HTERT RPE-1 (cell line): ENCODE data around the gene TEX19.
"Not testable (repeated sequence)": the region's sequence is repeated elsewhere in the genome, so short reads cannot be mapped to it uniquely, and the experiment has no call there.

Source experiments
- in situ Hi-C: fragments of 300-500 bp; cut with MboI; formaldehyde crosslinking; loops from 4 replicates; pipeline ENCODE4 v1.14.3; 2020; ENCODE audit warnings: low sequenced_read_pairs

TEX19 gene

DNA sequence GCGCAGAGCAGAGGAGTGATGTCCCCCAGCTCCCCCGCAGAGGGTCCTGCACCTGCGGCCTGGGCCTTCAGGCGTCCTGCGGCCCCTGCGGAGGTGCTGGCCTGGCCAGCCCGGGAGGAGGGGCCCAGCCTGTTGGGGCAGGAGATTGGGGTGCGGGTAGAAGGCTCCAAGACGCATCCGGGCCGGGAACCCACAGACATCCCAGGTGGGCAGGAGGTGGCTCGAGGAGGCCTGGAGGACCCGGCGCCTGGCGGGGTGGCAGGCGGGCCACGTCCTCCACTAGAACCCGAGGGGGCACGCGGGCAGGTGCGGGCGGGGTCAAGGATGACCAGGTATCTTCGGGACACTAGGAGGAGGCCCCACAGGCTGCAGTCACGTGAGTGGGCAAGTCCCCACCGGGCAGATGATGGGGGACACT lies 24.8 kb upstream of the TEX19 start:
- in situ Hi-C loops: no loop called here

DNA sequence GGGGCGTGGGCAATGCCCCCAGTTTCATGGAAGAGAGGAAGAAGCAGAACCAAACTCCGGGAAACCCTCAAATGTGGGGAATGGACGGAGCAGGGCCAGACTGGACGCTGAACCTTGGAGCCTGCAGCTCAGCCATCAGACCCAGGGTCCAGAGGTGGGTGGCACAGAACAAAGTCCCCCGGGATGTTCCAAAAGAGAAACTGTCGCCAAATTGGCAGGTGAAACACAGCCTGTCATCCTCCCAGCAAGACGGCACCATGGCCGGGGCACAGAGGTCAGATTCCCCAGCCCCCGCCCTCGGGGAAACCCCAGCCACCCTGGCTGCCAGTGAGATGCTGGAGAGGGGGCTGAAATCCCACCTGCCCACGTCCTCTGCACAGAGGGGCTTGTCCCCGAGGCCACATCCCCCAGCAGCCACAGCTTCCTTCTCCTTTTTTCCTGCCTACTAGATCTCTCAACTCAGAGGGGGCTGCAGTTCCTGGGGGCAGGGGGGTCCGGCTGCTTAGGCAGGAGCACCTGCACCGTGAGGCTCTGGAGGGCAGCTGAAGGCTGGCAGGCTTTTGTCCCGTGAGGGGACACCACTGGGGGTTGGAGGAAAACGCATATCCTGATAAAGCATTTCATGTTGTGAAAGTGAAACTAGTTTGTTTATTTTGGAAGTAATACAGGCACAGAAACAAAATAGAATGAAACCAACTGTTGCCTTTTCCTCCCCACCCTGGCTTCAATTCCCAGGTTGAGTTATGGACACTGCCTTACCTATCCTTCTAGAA lies 24.2 kb upstream of the TEX19 start:
- in situ Hi-C loops: no loop called here

DNA sequence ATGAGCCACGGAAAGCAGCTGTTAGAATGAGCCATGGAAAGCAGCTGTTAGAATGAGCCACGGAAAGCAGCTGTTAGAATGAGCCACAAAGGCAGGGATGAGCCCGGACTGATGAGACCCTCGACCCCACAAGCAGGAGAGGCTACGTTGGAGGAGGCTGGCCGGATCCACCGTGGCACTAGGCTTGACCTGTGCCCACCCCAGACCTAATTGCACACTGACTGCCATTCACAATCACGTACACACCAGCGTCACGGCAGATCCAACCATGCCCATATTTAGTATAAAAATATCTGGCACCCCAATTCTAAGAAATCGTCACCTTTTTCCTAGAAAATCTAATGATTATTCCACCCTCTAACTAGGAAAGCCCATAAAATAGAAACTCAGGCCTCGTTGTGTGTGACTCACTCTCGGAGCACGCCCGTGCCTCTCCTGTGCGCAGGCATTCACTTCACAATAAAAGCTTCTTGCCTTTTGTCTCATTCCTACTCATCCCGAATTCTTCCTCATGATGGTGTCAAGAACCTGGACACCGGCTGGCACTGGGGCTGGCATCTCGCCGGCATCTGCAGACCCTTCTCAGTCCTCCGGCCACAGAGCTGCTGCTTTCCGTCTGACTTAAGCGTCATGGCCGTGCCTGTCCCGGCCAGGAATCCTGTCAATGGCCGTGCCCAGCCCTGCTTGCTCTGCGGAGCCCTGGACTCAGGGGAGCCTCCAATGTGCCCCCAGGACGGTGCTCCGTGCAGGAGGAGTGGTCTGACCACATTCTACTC lies 20.0 kb upstream of the TEX19 start:
- in situ Hi-C loops: no loop called here

DNA sequence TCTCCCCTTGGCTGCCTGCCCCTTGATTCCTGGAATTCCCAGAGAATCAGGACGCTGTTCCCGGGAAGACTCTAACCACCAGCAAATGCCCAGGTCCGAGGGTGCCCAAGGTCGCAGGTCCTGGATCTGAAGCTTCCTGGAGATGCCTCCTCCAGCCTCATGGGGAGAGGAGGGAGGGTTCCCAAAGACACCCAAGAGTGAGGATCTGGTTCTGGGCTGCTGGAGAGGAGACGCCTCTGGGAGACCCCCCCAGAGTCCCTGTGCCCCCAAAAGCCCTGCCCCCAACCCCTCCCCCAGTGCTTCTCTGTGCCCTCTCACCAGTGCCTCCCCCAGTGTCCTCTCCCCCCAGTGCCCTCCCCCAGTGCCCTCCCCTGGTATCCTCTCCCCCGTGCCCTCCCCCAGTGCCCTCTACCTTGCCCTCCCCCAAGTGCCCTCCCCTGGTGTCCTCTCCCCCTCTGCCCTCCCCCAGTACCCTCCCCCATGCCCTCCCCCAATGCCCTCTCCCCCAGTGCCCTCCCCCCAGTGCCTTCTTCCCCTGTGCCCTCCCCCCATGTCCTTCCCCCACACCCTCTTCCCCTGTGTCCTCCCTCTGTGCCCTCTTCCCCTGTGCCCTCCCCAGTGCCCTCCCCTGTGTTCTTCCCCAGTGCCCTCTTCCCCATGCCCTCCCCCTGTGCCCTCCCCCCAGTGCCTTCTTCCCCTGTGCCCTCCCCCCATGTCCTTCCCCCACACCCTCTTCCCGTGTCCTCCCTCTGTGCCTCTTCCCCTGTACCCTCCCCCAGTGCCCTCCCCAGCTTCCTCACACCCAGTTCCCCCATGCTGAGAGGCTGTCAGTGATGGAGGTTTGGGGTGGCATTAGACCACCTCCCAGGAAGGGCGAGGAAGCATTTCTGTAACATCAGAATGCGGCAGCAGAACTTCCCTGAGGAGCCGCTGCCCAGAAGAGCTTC lies 19.1 kb upstream of the TEX19 start:
- in situ Hi-C loops: no loop called here

DNA sequence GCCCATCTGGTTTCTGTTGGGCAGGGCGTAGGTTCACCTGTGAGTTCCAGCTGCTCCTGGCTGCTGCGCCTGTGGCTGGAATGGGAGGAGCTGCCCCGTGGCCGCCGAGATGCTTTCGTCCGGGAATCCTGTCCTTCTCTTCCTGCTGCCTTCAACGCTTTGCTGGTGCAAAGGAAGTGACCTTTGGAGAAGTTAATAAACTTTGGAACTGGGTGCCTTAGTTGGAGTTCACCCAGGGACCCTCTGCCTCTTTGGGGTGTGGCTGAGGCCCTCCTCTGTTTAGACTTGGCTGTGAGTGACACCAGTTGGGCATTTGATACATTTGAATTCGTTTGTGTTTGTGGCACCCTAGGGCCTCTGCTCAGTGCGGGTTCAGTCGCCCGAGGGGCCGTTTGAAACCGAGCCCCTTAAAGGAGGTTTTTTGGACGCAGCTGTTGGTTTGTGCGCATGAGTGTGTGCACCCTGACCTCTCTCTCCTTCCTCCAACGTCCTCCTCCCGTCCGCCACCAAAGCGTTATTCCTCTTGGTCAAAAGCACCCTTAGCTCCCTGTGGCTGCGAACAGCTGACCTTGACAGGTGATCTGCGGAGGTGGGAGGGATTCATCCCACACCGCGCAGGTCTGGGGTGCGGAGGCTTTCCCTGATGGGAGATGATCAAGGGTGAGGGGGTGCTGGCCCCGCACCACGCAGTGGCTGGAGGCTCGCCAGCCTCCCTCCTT lies 16.5 kb upstream of the TEX19 start:
- in situ Hi-C loops: no loop called here

DNA sequence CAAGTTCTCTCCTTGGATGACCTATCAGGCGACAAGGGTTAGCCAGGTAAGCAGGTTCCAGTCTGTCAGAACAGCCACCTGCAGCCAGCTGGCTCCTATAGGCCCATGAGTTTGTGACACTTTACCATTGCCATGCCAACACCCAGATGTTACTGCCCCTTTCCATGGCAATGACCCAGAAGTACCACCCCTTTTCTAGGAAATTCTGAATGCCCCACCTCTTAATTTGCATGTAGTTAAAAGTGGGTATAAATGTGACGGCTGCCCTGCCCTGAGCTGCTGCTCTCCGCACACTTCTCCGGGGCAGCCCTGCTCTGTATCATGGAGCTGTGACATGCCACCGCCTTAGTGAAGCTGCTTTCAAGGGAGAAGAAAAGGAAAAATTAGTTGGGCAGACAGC lies 15.5 kb upstream of the TEX19 start:
- in situ Hi-C loops: no loop called here

DNA sequence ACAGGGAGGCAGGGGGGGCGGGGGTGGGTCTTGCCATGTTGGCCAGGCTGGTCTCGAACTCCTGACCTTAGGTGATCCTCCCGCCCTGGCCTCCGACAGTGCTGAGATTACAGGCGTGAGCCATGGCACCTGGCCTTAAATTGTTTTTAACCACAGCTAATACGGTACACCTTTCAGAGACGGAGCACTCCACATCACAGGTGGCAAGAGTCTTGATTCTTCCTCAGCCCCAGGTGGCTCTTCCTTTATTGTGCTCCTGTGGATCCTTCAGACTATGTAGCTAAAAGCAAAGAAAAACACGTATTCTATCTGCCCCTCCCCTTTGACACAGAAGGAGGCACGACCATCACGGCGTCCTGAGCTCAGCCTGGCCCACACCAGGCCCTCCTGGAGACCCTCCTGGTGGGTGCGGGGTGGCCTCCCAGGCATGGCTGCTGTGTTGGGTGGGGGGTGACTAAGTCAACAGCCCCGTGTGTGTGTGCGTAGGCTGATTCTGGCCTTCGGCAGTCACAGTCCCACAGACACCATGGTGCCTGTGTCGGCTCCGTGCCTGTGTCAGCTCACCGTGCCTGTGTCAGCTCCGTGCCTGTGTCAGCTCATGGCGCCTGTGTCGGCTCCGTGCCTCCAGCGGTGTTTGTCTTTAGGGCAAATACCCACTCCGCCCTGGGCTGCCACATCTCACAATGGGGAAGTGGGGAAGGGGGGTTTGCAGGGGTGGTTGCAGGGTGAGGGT lies 14.7 kb upstream of the TEX19 start:
- in situ Hi-C loops: no loop called here

DNA sequence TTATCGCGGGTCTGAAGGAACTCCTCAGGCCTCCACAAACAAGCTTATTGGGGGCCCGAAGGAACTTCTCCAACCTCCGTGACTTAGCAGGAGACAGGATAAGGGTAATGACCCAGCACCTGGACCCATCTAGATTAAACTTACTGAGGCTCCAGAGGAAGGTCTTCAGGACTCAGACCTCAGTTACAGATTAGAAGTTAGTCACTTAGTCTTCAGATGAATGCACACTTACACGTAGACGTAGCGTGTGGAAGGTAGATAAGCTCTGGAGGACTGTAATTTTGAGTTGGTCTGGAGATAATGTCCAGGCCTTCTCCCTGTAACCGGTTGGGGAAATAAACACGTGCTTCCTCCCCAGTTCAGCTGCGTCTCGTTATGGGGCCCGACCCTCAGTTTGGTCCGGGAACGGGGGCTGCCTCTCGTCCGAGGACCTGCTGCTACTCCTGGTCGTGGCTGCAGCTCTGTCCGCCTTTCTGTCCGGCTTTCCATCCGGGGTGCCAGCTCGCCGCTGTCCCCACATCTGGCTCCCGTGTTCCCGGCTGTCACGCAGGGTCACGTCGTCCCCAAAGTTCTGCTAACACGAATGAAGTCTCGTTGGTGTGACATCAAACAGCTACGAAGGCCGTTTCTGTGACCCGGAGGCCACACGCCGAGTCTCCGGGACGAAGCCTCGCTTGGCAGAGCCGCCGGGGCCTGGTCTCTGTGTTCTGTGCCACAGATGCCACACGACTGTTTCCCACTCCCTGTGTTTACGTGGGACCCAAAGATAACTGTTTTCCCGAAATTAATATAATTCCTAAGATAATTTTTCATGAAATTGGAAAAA lies 13.7 kb upstream of the TEX19 start:
- in situ Hi-C loops: no loop called here

DNA sequence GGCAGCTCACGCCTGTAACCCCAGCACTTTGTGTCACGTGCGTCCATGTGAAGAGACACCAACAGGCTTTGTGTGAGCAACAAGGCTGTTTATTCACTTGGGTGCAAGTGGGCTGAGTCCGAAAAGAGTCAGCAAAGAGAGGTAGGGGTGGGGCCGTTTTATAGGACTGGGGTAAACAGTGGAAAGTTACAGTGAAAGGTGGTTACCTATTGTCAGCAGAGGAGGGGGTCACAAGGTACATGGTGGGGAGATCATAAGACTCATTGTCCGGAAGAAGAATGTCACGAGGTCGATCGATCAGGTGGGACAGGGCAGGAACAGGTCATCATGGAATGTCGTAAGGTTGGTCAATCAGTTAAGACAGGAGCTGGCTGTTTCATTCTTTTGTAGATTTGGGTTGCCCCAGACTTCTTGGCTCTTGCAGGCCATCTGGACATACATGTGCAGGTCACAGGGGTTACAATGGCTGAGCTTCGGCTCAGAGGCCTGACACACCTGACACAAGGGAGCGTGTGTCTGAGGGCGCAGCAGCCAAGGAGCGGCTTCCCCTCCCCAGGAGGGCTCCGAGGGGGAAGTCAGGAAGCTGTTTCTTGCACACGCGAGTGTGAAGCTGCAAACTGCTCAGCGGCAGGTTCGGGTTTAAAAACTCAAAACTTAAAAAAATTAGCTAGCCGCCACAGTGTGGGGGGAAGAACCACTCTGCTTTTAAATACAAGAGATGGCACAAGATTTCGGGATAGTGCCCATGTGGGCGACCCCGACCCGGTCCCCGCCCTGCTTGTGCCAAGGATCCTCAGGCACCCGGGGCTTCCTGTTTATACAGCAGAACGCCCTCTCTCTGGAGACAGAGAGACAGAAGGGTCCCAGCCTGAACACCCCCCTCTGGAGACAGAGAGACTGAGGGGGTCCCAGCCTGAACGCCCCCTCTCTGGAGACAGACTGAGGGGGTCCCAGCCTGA lies 12.4 kb upstream of the TEX19 start:
- in situ Hi-C loops: no loop called here

DNA sequence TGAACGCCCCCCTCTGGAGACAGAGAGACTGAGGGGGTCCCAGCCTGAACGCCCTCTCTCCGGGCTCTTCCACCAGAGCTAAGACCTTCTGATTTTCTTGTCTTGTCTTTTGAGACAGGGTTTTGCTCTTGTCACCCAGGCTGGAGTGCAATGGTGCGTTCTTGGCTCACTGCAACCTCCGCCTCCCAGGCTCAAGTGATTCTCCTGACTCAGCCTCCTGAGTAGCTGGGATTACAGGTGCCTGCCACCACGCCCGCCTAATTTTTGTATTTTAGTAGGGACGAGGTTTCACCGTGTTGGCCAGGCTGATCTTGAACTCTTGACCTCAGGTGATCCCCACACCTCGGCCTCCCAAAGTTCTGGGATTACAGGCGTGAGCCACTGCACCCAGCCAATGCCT lies 11.1 kb upstream of the TEX19 start:
- in situ Hi-C loops: not testable (repeated sequence)

DNA sequence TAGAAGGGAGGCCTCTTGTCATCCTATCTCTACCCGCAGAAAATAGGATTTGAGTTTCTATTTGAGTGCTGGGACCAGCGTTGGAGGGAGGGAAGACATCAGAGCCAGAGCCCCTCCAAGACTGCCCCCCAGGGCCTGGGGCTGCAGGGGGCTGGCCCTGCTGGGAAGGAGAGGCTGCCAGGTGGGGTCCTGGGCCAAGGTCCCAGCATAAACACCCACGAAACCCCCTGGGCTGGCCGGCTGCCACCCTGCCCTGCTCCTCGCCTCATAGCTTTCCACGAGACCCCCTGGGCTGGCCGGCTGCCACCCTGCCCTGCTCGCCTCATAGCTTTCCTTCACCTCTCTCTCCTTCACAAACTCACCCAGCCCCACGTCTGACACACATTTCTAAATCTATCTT lies 10.6 kb upstream of the TEX19 start:
- in situ Hi-C loops: no loop called here

DNA sequence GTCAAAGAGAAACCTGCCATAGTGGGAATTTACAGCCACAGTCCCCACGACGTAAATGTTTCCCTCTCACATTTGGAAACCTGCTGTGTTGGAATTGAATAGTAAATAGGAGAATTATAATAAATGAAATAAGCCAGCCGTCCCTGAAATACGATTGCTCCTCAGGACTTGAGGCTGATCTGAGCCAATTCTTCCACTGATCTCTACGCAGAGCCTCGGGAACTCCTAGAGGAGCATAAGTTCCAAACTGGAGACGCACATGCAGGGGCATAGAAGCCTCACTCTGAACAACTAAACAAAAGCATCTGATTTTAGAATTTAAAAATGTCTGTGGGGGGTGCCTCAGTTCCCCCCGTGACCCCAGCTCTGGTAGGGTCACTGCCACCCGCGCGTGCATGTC lies 10.2 kb upstream of the TEX19 start:
- in situ Hi-C loops: no loop called here

DNA sequence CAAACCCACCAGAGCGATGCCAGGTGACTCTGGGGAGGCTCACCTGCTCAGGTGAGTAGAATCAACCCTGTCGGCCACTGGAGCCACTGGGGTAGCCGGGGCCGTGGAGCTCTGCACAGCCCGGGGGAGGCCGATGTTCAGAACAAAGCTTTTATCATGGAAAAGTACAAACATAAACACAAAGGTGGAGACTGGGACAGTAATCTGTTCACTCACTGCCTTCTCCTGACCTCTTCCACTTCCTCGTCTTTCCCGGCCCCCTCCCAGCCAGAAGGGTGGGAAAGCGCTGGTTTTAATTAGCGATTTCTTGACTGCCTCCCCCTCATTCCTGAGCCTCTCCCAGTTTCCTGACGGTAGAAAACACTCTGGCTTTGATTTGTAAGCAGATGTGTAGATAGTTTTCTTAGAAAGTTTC lies 9.8 kb upstream of the TEX19 start:
- in situ Hi-C loops: no loop called here

DNA sequence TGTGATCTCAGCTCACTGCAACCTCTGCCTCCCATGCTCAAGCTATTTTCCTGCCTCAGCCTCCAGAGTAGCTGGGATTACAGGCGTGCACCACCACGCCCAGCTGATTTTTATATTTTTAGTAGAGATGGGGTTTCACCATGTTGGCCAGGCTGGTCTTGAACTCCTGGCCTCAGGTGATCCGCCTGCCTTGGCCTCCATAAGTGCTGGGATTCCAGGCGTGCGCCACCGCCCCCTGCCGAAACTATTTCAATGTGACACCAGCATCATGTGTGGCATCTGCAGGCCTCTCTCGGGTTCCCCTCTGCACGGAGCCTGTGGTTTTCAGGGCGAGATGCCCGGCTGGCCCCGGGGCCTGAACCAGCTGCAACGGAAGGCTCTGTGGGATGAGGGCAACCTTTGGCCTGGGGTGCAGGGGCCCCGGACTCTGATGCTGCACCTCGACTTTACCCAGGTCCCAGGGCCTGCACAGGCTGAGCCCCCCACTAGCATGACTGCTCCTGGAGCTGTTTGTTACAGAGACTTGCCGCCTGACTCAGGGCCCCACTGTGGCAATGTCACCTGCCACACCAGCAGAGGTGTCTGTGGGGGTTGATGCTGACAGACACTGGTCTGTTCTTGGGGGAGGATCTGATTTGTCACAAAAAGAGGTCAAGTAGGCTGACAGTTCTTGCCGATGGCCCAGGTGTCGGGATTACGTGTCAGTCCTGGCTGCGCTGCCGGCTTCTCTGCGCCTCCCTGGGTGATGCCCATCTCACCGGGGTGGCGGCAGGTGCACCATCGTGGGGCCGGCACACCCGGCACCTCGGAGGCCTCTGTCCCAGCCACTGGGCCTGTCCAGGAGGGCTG lies 8.6 kb upstream of the TEX19 start:
- in situ Hi-C loops: no loop called here

DNA sequence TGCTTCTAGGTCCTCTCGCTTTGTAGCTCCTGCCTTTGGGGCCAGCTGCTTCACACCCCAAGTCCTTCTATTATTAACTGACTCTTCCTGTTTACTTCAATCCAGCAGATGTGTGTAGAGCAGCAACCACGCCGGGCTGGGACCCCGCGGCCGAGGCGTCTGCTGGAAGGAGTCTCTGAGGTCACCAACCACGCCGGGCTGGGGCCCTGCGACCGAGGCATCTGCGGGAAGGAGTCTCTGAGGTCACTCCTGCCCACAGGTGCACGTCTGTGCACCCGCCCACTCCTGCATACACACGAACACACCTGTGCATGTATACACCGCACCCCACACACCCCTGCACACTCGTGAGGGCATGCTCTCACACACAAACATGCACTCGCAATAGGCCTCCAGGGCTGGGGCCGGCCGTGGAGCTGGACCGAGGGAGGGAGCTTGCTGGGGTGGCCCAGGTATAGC lies 7.8 kb upstream of the TEX19 start:
- in situ Hi-C loops: no loop called here

DNA sequence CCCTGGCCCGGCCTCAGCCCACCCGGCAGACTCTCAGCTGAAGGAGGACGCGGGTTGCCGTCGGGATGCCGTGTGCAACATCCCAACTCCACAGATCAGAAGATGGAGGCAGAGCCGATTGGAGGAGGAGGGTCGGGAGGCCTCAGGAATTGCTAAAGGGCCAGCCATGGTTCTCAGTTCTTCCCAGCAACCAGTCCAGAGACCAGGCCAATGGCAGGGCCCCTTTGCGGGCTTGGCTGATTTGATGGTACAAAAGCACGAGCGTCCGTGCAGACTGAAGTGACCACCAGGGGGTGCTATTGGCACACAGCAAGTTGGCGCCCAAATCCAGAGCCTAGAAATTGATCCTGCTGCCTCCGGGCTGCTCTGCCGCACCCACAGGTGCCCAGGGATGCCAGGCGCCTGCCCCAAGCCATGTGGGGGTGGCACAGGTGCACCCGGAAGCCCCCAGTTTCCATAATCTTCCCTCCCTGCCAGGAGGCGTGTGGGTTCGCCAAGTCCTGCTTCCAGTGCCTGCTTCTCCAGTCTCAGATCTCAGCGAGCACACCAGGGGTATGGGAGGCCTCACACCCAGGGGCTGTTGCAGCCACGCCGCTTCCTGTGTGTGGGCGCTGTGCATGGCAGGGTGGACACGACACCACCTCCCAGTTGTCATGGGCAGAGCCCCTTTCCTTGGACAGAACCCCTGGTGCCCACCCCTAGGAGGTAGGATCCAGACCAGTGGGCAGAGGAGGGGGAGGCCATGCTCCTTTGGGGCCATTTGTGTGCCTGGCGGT lies 7.1 kb upstream of the TEX19 start:
- in situ Hi-C loops: no loop called here
